ENCODE measurements around the gene RBM24.

DNA sequence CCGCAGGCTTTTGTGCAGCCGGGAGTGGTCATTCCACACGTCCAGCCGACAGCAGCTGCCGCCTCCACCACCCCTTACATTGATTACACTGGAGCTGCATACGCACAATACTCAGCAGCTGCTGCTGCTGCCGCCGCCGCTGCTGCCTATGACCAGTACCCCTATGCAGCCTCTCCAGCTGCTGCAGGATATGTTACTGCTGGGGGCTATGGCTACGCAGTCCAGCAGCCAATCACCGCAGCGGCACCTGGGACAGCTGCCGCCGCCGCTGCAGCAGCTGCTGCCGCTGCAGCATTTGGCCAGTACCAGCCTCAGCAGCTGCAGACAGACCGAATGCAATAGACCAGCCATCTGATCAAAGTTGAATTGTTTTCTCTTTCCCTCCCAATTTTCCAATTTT is 10.6 kb downstream of the RBM24 start:
- TF ChIP-seq, protein P1, sequence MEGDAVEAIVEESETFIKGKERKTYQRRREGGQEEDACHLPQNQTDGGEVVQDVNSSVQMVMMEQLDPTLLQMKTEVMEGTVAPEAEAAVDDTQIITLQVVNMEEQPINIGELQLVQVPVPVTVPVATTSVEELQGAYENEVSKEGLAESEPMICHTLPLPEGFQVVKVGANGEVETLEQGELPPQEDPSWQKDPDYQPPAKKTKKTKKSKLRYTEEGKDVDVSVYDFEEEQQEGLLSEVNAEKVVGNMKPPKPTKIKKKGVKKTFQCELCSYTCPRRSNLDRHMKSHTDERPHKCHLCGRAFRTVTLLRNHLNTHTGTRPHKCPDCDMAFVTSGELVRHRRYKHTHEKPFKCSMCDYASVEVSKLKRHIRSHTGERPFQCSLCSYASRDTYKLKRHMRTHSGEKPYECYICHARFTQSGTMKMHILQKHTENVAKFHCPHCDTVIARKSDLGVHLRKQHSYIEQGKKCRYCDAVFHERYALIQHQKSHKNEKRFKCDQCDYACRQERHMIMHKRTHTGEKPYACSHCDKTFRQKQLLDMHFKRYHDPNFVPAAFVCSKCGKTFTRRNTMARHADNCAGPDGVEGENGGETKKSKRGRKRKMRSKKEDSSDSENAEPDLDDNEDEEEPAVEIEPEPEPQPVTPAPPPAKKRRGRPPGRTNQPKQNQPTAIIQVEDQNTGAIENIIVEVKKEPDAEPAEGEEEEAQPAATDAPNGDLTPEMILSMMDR (conservative IDR thresholded peaks at IDR 0.05; ENCODE audit: low read length): no peak
- no peak for TF ChIP-seq EZH2phosphoT487 (IDR thresholded peaks at IDR 0.05; ENCODE audit: borderline replicate concordance, low read depth, low read length)

All from OCI-LY7 (cell line).